ENCODE data around the gene GSN. TPM values are rescaled to one million over a fixed set of nuclear protein-coding genes. Genes with fewer than 3 reads are reported as not detected.

Gene GSN
- total and polyA plus RNA-seq, 4 donors = 133 to 468 (median 233) TPM

DNA sequence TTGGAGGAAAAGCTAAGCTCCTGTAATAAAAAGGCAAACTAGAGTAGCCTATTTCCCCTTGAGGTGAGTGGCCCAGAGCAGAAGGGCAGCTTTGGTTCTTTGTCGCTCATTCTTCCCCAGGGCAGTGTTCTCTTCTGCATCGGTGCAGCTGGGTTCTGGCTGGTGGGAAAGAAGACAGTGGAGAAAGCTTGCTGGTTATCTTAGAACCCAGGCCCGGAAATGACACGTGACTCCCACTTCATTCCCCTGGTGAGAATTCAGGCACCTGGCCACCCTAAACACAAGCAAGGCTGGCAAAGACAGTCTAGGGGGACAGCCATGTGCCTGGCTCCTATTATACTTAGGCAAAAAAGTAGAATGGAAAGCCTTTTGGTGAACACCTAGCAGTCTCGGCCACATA, 32.5 kb upstream of the GSN start:
- Histone ChIP-seq H3K9me3 (ENCODE audit: control insufficient read depth in 4 of 4, insufficient read depth in 3 of 4, low read length in 3 of 4) (no peaks in the 10 kb centered on the region), H3K36me3 (ENCODE audit: control insufficient read depth in 4 of 4, insufficient read depth in 4 of 4, low read length in 4 of 4) (no peaks in the 10 kb centered on the region), H3K4me3 (no peak overlapping the region), H3K9ac (ENCODE audit: insufficient read depth in 1 of 2, low read length in 2 of 2) (no peak overlapping the region), H3K4me1 (ENCODE audit: control insufficient read depth in 5 of 5, insufficient read depth in 5 of 5, low read length in 5 of 5) (peaks cover 0 to 2% (median 0%) of the 10 kb centered on the region in 5 donors), H3K27me3 (ENCODE audit: control insufficient read depth in 3 of 3, insufficient read depth in 3 of 3, low read length in 2 of 3) (no peaks in the 10 kb centered on the region), H3K27ac (ENCODE audit: low read depth in 1 of 2, low read length in 1 of 2) (no peak overlapping the region)
- DNase-seq (no peak), ATAC-seq (ENCODE audit: insufficient read depth, low FRiP score) (no peak)
- TF ChIP-seq, protein P1, sequence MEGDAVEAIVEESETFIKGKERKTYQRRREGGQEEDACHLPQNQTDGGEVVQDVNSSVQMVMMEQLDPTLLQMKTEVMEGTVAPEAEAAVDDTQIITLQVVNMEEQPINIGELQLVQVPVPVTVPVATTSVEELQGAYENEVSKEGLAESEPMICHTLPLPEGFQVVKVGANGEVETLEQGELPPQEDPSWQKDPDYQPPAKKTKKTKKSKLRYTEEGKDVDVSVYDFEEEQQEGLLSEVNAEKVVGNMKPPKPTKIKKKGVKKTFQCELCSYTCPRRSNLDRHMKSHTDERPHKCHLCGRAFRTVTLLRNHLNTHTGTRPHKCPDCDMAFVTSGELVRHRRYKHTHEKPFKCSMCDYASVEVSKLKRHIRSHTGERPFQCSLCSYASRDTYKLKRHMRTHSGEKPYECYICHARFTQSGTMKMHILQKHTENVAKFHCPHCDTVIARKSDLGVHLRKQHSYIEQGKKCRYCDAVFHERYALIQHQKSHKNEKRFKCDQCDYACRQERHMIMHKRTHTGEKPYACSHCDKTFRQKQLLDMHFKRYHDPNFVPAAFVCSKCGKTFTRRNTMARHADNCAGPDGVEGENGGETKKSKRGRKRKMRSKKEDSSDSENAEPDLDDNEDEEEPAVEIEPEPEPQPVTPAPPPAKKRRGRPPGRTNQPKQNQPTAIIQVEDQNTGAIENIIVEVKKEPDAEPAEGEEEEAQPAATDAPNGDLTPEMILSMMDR (IDR thresholded peaks at IDR 0.05; ENCODE audit: control extremely low read depth, extremely low read depth) = no peak
- WGBS, 2 donors = 98% methylated on average over 5 of the region's 5 CpGs

DNA sequence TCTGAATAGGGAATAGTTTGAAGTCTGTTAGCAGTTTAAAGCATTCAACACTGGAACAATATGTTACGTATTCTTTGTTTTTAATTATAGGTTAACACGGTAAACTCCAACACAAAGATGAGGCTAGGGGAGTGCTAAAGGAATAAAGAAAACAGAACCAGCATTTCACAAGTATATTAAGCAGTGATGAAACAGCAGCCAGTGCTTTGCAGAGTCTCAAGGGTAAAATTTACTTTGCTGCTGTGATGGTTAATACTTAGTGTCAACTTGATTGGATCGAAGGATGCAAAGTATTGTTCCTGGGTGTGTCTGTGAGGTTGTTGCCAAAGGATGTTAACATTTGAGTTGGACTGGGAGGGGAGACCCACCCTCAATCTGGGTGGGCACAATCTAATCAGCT, 30.0 kb upstream of the GSN start:
- Histone ChIP-seq H3K9me3 (ENCODE audit: control insufficient read depth in 4 of 4, insufficient read depth in 3 of 4, low read length in 3 of 4) (no peaks in the 10 kb centered on the region), H3K4me1 (ENCODE audit: control insufficient read depth in 5 of 5, insufficient read depth in 5 of 5, low read length in 5 of 5) (peaks cover 0 to 2% (median 0%) of the 10 kb centered on the region in 5 donors), H3K9ac (ENCODE audit: insufficient read depth in 1 of 2, low read length in 2 of 2) (no peak overlapping the region), H3K4me3 (no peak overlapping the region), H3K27ac (ENCODE audit: low read depth in 1 of 2, low read length in 1 of 2) (no peak overlapping the region), H3K27me3 (ENCODE audit: control insufficient read depth in 3 of 3, insufficient read depth in 3 of 3, low read length in 2 of 3) (no peaks in the 10 kb centered on the region), H3K36me3 (ENCODE audit: control insufficient read depth in 4 of 4, insufficient read depth in 4 of 4, low read length in 4 of 4) (peaks cover 0 to 1% (median 0%) of the 10 kb centered on the region in 4 donors)
- ATAC-seq (ENCODE audit: insufficient read depth, low FRiP score) (no peak), DNase-seq (no peak)
- TF ChIP-seq, protein P1 (IDR thresholded peaks at IDR 0.05; ENCODE audit: control extremely low read depth, extremely low read depth) = no peak
- 70 to 83% methylated on average over 3 of the region's 3 CpGs for WGBS, 2 donors

DNA sequence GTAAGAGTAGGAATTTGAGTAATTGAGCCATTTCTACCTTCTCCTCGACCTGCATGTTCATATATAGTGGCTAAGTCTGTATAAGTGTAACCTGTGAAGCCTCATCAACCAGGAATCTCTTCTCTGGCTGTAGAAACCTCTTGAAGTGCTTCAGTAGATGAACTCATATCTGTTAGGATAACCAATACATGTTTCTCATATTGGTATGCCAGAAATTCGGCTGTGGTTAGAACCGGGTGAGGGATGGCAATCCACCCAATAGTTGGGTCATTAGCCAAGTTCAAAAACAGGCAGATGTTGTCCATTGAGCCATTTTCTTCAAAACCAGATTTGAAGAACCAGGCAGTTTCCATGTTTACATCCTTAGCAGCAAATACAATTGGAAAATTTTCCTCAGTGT, 28.9 kb upstream of the GSN start:
- Histone ChIP-seq H3K27ac (ENCODE audit: low read depth in 1 of 2, low read length in 1 of 2) (no peak overlapping the region), H3K9ac (ENCODE audit: insufficient read depth in 1 of 2, low read length in 2 of 2) (no peak overlapping the region), H3K36me3 (ENCODE audit: control insufficient read depth in 4 of 4, insufficient read depth in 4 of 4, low read length in 4 of 4) (peaks cover 0 to 1% (median 0%) of the 10 kb centered on the region in 4 donors), H3K4me3 (no peak overlapping the region), H3K4me1 (ENCODE audit: control insufficient read depth in 5 of 5, insufficient read depth in 5 of 5, low read length in 5 of 5) (peaks cover 0 to 2% (median 0%) of the 10 kb centered on the region in 5 donors), H3K27me3 (ENCODE audit: control insufficient read depth in 3 of 3, insufficient read depth in 3 of 3, low read length in 2 of 3) (no peaks in the 10 kb centered on the region), H3K9me3 (ENCODE audit: control insufficient read depth in 4 of 4, insufficient read depth in 3 of 4, low read length in 3 of 4) (no peaks in the 10 kb centered on the region)
- no peak for ATAC-seq (ENCODE audit: insufficient read depth, low FRiP score)
- TF ChIP-seq, protein P1 (IDR thresholded peaks at IDR 0.05; ENCODE audit: control extremely low read depth, extremely low read depth) = no peak
- no peak for DNase-seq
- 91 to 98% methylated on average over 3 of the region's 3 CpGs for WGBS, 2 donors

DNA sequence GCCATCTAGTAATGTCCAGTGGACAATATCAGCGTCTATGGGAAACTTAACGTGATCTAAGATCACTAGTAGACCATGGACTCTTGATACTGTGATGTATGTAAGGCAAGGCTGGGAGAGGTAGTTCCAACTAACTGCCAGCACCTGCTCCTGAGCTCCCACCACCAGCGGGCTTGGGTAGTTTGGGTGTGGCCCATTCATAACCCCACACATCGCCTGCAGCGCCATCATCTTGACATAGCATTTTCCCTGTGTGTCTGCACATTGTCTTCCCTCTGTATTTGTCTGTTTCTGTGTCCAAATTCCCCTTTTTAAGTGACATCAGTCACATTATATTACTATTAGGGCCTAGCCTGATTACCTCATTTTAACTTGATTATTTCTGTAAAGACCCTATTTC, 28.1 kb upstream of the GSN start:
- 97 to 99% methylated on average over 5 of the region's 5 CpGs for WGBS, 2 donors
- TF ChIP-seq, protein P1 (IDR thresholded peaks at IDR 0.05; ENCODE audit: control extremely low read depth, extremely low read depth) = no peak
- no peak for ATAC-seq (ENCODE audit: insufficient read depth, low FRiP score)

More for the DNA sequence above, 28.1 kb upstream of the GSN start:
- Histone ChIP-seq H3K9me3 (ENCODE audit: control insufficient read depth in 4 of 4, insufficient read depth in 3 of 4, low read length in 3 of 4) (no peaks in the 10 kb centered on the region), H3K4me1 (ENCODE audit: control insufficient read depth in 5 of 5, insufficient read depth in 5 of 5, low read length in 5 of 5) (no peaks in the 10 kb centered on the region), H3K27ac (ENCODE audit: low read depth in 1 of 2, low read length in 1 of 2) (no peak overlapping the region), H3K4me3 (no peak overlapping the region), H3K27me3 (ENCODE audit: control insufficient read depth in 3 of 3, insufficient read depth in 3 of 3, low read length in 2 of 3) (no peaks in the 10 kb centered on the region), H3K36me3 (ENCODE audit: control insufficient read depth in 4 of 4, insufficient read depth in 4 of 4, low read length in 4 of 4) (peaks cover 0 to 1% (median 0%) of the 10 kb centered on the region in 4 donors), H3K9ac (ENCODE audit: insufficient read depth in 1 of 2, low read length in 2 of 2) (no peak overlapping the region)
- no peak for DNase-seq
